ENCODE measurements around the gene LBX1.

Gene LBX1

DNA sequence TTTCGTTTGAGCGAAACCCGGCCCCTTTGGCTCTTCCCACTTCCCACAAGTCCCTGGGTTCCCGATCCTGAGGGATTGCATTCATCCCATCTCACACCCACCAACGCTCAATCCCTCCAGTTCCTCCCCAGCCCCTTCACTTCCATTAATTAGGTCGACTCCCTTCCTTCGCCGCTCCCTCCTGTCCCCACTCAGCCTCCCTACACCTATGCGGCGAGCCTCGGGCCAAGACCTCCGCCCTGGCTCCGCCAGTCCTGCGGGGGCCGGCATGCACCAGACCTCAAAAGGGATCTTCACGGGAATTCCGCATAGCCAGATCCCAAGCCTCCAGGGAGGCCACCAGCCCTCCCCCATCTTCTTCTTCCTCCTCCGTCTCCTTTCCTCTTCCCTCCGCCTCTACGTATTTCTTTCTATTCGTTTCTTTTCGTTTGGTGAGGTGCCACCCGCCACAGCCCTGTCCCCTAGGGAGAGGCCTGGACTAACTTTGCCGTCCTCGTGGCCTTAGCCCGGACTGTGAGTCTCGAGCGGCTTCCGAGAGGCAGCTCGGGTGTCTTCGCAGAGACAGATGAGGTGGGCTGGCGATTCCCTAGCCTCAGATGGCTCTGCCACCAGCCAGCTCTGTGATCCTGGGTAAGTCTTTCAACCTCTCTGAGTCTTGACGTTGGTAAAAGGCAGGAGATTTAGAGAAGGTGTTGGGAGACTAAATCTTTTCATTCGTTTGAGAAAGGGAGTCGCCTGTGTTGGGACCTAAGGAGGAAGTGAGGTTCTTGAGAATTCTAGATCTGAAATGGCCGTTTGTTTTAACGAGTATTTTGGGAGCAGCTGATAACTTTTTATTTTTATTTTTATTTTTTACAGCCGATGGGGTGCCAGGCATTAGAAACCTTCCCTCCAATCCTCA is 8.1 kb upstream of the LBX1 start:
- H3K27ac ChIP-seq: no peak overlapping the region
- no peak for DNase-seq (ENCODE audit: low spot score)
- TF ChIP-seq, protein P1, sequence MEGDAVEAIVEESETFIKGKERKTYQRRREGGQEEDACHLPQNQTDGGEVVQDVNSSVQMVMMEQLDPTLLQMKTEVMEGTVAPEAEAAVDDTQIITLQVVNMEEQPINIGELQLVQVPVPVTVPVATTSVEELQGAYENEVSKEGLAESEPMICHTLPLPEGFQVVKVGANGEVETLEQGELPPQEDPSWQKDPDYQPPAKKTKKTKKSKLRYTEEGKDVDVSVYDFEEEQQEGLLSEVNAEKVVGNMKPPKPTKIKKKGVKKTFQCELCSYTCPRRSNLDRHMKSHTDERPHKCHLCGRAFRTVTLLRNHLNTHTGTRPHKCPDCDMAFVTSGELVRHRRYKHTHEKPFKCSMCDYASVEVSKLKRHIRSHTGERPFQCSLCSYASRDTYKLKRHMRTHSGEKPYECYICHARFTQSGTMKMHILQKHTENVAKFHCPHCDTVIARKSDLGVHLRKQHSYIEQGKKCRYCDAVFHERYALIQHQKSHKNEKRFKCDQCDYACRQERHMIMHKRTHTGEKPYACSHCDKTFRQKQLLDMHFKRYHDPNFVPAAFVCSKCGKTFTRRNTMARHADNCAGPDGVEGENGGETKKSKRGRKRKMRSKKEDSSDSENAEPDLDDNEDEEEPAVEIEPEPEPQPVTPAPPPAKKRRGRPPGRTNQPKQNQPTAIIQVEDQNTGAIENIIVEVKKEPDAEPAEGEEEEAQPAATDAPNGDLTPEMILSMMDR (conservative IDR thresholded peaks at IDR 0.05; ENCODE audit: low read depth): no peak
- ChIA-PET CTCF (interaction anchor here (0.6 kb wide), 1 partner anchor 74 kb away, joined by 3 read pairs; no protein-coding TSS in a partner anchor), POLR2A (ENCODE audit: low non-redundant PET) (no interaction called here)

DNA sequence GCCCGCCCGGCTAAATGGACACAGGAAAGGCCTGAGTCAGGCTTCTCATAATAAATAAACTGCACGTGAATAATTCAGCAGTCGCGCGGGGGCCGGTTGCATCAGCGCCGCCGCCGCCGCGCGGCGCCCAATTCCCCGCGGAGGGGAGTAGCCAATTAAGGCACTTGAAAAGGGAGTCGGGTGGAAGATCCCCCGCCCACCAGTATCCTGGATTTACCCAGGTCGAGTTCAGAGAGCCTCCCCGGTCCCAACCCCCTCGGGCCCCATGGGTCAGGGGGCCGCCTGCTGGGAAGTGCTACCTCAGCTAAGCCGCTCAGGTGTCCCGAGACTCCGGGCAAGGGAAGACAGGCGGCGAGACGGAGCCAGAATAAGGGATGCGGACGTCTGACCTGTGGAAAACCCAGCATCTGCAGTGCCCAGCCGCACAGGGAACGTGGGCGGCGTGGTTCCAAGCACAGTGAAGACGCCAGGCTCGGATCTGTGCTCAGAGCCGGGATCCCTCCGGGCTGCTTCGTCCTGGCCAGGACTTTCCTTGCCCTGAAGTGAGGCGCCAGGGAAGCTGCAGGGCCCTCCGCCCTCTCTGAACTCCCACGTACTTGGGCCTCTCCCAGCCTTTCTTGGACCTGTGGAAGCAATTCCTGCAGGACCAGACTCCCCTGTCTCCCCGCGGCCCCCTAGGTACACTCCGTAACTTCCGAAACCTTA is 7.3 kb upstream of the LBX1 start:
- POLR2A ChIA-PET (ENCODE audit: low non-redundant PET): no interaction called here
- H3K27ac ChIP-seq: no peak overlapping the region
- no peak for DNase-seq (ENCODE audit: low spot score)
- TF ChIP-seq, protein P1 (conservative IDR thresholded peaks at IDR 0.05; ENCODE audit: low read depth): no peak
- CTCF ChIA-PET: interaction anchor here (0.6 kb wide), 2 partner anchors 17 to 73 kb away, joined by 3 read pairs; no protein-coding TSS in a partner anchor

DNA sequence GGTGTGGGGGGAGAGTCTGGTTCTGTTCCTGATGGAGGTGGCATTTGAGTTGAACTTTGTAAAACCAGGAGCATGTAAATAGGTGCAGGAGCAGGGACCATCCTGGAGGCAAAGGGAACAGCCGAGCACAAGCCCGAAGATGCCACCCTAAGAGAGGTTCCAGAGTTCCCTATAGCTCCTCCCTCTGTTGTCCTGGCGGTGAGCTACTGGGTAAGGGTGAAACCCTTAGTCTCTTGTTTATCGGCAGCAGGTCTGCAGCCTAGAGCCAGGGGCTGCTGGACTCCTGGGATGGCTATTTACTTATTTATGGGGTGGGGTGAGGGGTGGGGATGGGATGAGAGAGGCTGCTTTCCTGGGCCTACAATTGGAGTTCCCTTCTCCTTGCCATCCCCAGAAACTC is 6.5 kb upstream of the LBX1 start:
- CTCF ChIA-PET: interaction anchor here (0.6 kb wide), 1 partner anchor 16 kb away, joined by 3 read pairs; no protein-coding TSS in a partner anchor
- no peak overlapping the region for H3K27ac ChIP-seq
- no peak for DNase-seq (ENCODE audit: low spot score)
- POLR2A ChIA-PET (ENCODE audit: low non-redundant PET): no interaction called here
- TF ChIP-seq, protein P1 (conservative IDR thresholded peaks at IDR 0.05; ENCODE audit: low read depth): no peak

DNA sequence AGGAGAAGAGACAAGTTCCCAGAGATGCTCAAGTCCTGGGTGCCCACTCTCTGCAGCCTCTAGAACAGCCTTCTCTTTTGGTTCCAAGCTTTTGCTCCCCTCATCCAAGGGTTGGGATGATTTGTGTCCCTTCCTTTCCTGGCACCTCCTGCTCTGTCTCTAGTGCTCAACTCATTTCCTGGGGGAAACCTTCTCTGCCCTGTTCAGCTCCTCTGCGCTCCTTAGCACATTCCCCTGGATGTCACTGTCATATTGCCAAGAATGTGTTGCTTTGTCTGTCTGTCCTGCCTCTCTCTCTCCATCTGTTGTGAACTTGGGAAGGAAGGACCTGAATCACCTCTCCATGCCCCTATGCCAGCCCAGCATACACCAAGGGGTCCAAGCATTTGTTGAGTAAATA is 5.1 kb upstream of the LBX1 start:
- POLR2A ChIA-PET (ENCODE audit: low non-redundant PET): no interaction called here

DNA sequence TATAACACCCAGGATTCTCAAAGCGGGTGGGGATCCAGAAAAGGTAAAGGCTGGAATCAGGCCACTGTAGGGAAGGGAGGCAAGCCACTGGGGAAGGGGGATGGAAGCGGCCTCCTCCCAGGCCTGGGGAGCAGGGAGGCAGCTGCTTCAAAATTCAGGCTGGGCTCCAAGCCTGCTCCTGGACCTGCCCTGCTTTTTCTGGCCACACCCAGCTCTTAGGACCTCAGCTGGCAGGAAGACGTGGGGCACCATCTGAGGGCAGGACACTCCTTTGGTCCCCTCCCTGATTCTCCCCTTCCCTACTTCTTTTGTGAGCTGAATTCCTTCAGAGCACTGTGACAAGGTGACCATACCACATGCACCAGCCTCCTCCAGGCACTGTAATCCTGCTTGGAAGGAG is 4.6 kb upstream of the LBX1 start:
- TF ChIP-seq, protein P1 (conservative IDR thresholded peaks at IDR 0.05; ENCODE audit: low read depth): no peak
- no peak for DNase-seq (ENCODE audit: low spot score)
- no peak overlapping the region for H3K27ac ChIP-seq
- CTCF ChIA-PET: interaction anchor here (0.5 to 1.4 kb wide), 6 partner anchors 20 to 491 kb away, joined by 3 to 7 read pairs (median 4); no protein-coding TSS in a partner anchor
- POLR2A ChIA-PET (ENCODE audit: low non-redundant PET): no interaction called here

More for the DNA sequence above, 5.1 kb upstream of the LBX1 start:
- H3K27ac ChIP-seq: no peak overlapping the region
- CTCF ChIA-PET: interaction anchor here (0.6 to 1.4 kb wide), 5 partner anchors 20 to 491 kb away, joined by 3 to 7 read pairs (median 3); no protein-coding TSS in a partner anchor
- DNase-seq (ENCODE audit: low spot score): no peak
- TF ChIP-seq, protein P1 (conservative IDR thresholded peaks at IDR 0.05; ENCODE audit: low read depth): no peak

DNA sequence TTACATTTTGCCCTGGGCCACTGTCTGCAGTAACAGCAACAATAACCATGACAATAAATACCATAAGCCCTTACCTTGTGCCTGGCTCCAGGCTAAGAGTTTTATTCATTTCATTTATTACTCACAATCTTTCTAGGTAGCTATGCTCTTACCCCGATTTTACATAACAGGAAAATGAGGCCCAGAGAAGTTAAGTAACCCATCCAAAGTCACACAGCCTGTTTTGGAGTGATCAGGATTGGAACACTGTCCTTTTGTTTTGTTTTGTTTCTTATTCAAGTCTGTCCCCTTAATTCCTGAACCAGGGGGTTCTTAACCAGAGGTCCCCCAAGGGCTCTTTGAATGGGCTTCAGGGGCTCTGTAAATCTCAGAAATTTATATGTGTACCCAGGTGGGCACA is 4.2 kb upstream of the LBX1 start:
- ChIA-PET POLR2A (ENCODE audit: low non-redundant PET) (no interaction called here), CTCF (interaction anchor here (0.5 to 1.4 kb wide), 3 partner anchors 20 to 419 kb away, joined by 3 to 5 read pairs (median 4); no protein-coding TSS in a partner anchor)
- H3K27ac ChIP-seq: no peak overlapping the region
- TF ChIP-seq, protein P1 (conservative IDR thresholded peaks at IDR 0.05; ENCODE audit: low read depth): no peak
- no peak for DNase-seq (ENCODE audit: low spot score)
